Measurements from ENCODE around the gene SMAD2.

The SMAD2 gene

DNA sequence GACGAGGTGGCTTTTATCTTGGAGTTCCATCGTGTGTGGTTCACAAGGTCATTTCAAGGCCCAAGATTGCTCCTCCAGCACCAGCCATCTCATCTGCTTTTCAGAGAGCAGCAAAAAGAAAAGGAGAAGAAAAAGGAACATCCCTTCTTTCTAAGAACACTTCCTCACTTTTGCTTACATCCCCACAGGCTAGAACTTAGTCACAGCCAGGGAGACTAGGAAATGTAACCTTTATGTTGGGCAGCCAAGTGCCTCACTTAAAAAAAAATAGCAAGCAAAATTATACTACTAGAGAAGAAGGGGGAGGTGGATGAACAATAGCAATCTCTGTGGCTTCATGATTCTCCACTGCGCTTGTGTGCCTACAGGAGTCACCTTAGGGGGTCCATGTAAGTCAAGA, 141.8 kb downstream of the SMAD2 start:
- no peak for ATAC-seq
- TF ChIP-seq GLIS3 (CRISPR knock-in tag; IDR thresholded peaks at IDR 0.05) (no peak), TCF4 (CRISPR knock-in tag; IDR thresholded peaks at IDR 0.05; ENCODE audit: borderline replicate concordance) (no peak), TOX (CRISPR knock-in tag; IDR thresholded peaks at IDR 0.05; ENCODE audit: borderline replicate concordance) (no peak), PPARA (CRISPR knock-in tag; IDR thresholded peaks at IDR 0.05; ENCODE audit: borderline replicate concordance) (no peak), BACH2 (CRISPR knock-in tag; IDR thresholded peaks at IDR 0.05; ENCODE audit: borderline replicate concordance) (no peak), RARB (CRISPR knock-in tag; IDR thresholded peaks at IDR 0.05) (no peak), ZNF70 (CRISPR knock-in tag; IDR thresholded peaks at IDR 0.05) (no peak), ZNF565 (CRISPR knock-in tag; conservative IDR thresholded peaks at IDR 0.05; ENCODE audit: low read depth) (no peak), ESRRG (CRISPR knock-in tag; IDR thresholded peaks at IDR 0.05) (no peak), OSR1 (CRISPR knock-in tag; IDR thresholded peaks at IDR 0.05) (no peak), ZC3H10 (CRISPR knock-in tag; IDR thresholded peaks at IDR 0.05) (no peak), ZFP3 (CRISPR knock-in tag; IDR thresholded peaks at IDR 0.05) (no peak)
- TF ChIP-seq, protein P1, sequence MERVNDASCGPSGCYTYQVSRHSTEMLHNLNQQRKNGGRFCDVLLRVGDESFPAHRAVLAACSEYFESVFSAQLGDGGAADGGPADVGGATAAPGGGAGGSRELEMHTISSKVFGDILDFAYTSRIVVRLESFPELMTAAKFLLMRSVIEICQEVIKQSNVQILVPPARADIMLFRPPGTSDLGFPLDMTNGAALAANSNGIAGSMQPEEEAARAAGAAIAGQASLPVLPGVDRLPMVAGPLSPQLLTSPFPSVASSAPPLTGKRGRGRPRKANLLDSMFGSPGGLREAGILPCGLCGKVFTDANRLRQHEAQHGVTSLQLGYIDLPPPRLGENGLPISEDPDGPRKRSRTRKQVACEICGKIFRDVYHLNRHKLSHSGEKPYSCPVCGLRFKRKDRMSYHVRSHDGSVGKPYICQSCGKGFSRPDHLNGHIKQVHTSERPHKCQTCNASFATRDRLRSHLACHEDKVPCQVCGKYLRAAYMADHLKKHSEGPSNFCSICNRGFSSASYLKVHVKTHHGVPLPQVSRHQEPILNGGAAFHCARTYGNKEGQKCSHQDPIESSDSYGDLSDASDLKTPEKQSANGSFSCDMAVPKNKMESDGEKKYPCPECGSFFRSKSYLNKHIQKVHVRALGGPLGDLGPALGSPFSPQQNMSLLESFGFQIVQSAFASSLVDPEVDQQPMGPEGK (CRISPR knock-in tag; IDR thresholded peaks at IDR 0.05; ENCODE audit: borderline replicate concordance) = no peak
- TF ChIP-seq, protein P2, sequence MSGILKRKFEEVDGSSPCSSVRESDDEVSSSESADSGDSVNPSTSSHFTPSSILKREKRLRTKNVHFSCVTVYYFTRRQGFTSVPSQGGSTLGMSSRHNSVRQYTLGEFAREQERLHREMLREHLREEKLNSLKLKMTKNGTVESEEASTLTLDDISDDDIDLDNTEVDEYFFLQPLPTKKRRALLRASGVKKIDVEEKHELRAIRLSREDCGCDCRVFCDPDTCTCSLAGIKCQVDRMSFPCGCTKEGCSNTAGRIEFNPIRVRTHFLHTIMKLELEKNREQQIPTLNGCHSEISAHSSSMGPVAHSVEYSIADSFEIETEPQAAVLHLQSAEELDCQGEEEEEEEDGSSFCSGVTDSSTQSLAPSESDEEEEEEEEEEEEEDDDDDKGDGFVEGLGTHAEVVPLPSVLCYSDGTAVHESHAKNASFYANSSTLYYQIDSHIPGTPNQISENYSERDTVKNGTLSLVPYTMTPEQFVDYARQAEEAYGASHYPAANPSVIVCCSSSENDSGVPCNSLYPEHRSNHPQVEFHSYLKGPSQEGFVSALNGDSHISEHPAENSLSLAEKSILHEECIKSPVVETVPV (CRISPR knock-in tag; IDR thresholded peaks at IDR 0.05) = no peak
- TF ChIP-seq, protein P3, sequence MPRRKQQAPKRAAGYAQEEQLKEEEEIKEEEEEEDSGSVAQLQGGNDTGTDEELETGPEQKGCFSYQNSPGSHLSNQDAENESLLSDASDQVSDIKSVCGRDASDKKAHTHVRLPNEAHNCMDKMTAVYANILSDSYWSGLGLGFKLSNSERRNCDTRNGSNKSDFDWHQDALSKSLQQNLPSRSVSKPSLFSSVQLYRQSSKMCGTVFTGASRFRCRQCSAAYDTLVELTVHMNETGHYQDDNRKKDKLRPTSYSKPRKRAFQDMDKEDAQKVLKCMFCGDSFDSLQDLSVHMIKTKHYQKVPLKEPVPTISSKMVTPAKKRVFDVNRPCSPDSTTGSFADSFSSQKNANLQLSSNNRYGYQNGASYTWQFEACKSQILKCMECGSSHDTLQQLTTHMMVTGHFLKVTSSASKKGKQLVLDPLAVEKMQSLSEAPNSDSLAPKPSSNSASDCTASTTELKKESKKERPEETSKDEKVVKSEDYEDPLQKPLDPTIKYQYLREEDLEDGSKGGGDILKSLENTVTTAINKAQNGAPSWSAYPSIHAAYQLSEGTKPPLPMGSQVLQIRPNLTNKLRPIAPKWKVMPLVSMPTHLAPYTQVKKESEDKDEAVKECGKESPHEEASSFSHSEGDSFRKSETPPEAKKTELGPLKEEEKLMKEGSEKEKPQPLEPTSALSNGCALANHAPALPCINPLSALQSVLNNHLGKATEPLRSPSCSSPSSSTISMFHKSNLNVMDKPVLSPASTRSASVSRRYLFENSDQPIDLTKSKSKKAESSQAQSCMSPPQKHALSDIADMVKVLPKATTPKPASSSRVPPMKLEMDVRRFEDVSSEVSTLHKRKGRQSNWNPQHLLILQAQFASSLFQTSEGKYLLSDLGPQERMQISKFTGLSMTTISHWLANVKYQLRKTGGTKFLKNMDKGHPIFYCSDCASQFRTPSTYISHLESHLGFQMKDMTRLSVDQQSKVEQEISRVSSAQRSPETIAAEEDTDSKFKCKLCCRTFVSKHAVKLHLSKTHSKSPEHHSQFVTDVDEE (CRISPR knock-in tag; IDR thresholded peaks at IDR 0.05) = no peak
- TF ChIP-seq, protein P4, sequence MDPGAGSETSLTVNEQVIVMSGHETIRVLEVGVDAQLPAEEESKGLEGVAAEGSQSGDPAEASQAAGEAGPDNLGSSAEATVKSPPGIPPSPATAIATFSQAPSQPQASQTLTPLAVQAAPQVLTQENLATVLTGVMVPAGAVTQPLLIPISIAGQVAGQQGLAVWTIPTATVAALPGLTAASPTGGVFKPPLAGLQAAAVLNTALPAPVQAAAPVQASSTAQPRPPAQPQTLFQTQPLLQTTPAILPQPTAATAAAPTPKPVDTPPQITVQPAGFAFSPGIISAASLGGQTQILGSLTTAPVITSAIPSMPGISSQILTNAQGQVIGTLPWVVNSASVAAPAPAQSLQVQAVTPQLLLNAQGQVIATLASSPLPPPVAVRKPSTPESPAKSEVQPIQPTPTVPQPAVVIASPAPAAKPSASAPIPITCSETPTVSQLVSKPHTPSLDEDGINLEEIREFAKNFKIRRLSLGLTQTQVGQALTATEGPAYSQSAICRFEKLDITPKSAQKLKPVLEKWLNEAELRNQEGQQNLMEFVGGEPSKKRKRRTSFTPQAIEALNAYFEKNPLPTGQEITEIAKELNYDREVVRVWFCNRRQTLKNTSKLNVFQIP (CRISPR knock-in tag; IDR thresholded peaks at IDR 0.05; ENCODE audit: borderline replicate concordance, low read depth) = no peak

DNA sequence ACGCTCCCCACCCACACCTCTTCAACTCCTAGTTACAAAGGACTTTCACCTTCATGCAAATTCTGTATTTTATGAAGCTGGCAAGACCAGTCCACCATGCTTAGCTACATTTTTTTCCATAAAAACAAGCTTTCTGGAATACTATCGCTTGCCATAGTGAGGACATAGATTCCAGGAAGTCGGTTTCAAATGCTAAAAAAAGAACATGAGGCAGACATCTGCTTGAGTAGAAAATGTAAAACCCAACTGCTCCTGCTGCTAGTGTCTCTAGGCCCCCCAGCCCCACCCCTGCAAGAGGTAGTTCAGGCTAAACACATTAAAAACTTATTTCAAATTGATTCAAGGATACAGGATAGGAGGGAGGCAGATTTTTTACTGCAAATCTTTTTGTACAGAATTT, 148.9 kb downstream of the SMAD2 start:
- no peak for ATAC-seq
- TF ChIP-seq ZNF8 (CRISPR knock-in tag; IDR thresholded peaks at IDR 0.05) = no peak
- TF ChIP-seq RARB (CRISPR knock-in tag; IDR thresholded peaks at IDR 0.05) = no peak
- TF ChIP-seq, protein P1 (CRISPR knock-in tag; IDR thresholded peaks at IDR 0.05; ENCODE audit: borderline replicate concordance) = no peak
- TF ChIP-seq TOX (CRISPR knock-in tag; IDR thresholded peaks at IDR 0.05; ENCODE audit: borderline replicate concordance) = no peak
- TF ChIP-seq, protein P5, sequence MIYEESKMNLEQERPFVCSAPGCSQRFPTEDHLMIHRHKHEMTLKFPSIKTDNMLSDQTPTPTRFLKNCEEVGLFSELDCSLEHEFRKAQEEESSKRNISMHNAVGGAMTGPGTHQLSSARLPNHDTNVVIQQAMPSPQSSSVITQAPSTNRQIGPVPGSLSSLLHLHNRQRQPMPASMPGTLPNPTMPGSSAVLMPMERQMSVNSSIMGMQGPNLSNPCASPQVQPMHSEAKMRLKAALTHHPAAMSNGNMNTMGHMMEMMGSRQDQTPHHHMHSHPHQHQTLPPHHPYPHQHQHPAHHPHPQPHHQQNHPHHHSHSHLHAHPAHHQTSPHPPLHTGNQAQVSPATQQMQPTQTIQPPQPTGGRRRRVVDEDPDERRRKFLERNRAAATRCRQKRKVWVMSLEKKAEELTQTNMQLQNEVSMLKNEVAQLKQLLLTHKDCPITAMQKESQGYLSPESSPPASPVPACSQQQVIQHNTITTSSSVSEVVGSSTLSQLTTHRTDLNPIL (CRISPR knock-in tag; IDR thresholded peaks at IDR 0.05; ENCODE audit: low read depth) = no peak
- TF ChIP-seq, protein P3 (CRISPR knock-in tag; IDR thresholded peaks at IDR 0.05) = no peak
- no peak for TF ChIP-seq PPARA (CRISPR knock-in tag; IDR thresholded peaks at IDR 0.05; ENCODE audit: borderline replicate concordance)
- TF ChIP-seq GLIS3 (CRISPR knock-in tag; IDR thresholded peaks at IDR 0.05) = no peak
- TF ChIP-seq ISL1 (CRISPR knock-in tag; IDR thresholded peaks at IDR 0.05) = no peak

All from SK-N-SH treated with all-trans-retinoic acid at 6 μM for 48 hours (cell line).